Mononuclear cell (primary cell): ENCODE measurements around the gene TOR2A. TPM values are rescaled to one million over a fixed set of nuclear protein-coding genes. Genes with fewer than 3 reads are reported as not detected.

Experiments
- H3K27me3 ChIP-seq: 2 replicates; pipeline ENCODE4 v1.6.0; 2011; ENCODE audit warnings: low read length, control low read depth; ENCODE audit not compliant: insufficient read depth
- H3K4me1 ChIP-seq: 2 replicates; pipeline ENCODE4 v1.5.1; 2011; ENCODE audit warnings: mild to moderate bottlenecking, low read length, control low read depth; ENCODE audit not compliant: insufficient read depth
- H3K4me3 ChIP-seq: 2 replicates; pipeline ENCODE4 v1.5.1; 2011; ENCODE audit warnings: mild to moderate bottlenecking, low read length, moderate library complexity
- H3K9me3 ChIP-seq: 2 replicates; pipeline ENCODE4 v1.5.1; 2011; ENCODE audit warnings: low read depth, mild to moderate bottlenecking, control low read depth, low read length
- total RNA-seq: library from RNA; depleted of rRNA; stranded (reverse); fragments of >200 nt; gene quantifications from one replicate; pipeline ENCODE4 v1.2.3, GENCODE V29; 2012

The TOR2A gene
- total RNA-seq, 1 donor: 13.4 TPM

DNA sequence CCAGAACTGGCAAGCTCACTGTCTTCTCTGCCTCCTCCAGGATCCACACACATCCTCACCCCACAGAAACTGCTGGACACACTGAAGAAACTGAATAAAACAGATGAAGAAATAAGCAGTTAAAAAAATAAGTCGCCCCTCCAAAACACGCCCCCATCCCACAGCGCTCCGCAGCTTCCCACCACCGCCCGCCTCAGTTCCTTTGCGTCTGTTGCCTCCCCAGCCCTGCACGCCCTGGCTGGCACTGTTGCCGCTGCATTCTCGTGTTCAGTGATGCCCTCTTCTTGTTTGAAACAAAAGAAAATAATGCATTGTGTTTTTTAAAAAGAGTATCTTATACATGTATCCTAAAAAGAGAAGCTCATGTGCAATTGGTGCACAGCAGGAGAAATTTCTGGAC, 44.4 kb downstream of the TOR2A start:
- H3K4me1 ChIP-seq: no peaks in the 10 kb centered on the region
- no peaks in the 10 kb centered on the region for H3K9me3 ChIP-seq
- H3K27me3 ChIP-seq: no peaks in the 10 kb centered on the region
- H3K4me3 ChIP-seq: no peak overlapping the region

DNA sequence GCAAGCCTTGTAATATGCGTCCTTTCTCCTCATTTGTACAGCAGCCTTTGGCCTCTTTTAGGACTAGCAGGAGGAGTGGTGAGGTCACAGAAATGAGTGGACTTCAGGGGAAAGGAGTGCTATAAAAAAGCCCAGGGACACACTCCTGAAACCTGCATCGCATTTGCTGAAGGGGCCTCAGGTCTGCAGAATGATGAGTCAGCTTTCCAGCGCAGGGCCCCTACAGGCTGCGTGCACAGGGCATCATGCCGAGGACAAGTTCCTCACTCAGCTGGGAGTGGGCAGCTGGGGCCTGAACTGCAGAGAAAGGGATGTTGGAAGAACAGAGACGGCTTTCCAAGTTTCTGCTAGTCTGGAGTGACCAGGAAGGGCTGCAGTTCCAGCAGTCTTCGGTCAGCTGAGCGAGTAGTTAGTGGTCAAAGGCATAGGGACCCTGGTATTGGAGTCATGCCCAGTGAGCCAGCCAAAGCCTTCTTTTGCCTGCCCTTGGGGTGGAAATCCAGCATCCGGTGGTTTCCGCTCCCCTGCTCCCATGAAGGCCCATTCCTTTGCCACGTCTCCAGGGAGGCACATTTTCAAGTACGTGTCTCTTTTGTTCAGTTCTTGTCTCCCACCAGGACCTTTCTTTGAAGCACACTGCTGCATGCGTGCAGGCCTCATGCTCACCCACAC, 45.6 kb downstream of the TOR2A start:
- no peaks in the 10 kb centered on the region for H3K4me1 ChIP-seq

DNA sequence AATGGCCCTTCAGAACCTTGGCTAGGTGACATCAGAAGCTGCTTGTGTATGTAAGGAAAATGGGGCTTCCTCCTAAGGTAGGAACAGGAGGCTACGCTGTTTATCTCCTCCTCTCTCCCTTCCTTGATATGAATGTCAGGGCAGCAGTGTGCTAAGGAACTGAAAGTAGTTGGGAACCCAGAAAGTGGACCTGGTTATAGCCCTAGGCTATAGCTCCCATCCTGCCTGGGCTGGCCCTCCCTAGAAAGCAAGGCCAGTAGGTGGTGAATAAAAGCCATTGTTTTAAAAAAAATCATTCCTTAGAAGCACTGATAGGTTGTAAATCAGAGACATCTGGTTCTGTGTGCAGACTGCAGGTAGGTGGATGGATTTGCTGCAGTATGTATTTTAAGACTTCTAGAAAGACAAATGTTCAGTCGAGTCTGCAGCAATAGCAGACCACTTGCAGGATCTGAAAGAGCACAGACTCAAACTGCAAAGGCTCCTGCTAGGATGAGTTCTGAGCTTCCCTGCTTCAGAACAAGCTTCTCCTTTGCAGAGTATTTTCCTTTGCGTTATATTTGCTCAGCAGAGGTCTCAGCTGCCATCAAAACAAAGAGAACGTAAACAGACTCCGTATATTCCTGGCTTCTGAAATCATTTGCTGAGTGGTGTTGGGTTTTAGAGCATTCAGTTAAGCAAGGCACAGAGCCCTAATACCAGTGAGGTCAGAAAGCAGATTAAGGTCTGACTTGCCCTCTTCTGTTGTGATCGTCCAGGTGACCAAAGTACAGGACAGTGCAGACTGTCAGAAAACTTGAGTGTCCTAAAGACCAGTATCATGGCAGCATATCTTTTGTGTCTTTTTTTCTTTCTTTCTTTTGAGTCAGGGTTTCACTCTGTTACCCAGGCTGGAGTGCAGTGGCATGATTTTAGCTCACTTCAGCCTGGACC, 48.4 kb downstream of the TOR2A start:
- Histone ChIP-seq H3K4me1 (no peaks in the 10 kb centered on the region), H3K27me3 (no peaks in the 10 kb centered on the region), H3K4me3 (no peak overlapping the region), H3K9me3 (no peaks in the 10 kb centered on the region)

More for the DNA sequence above, 45.6 kb downstream of the TOR2A start:
- H3K4me3 ChIP-seq: no peak overlapping the region
- no peaks in the 10 kb centered on the region for H3K27me3 ChIP-seq
- no peaks in the 10 kb centered on the region for H3K9me3 ChIP-seq

DNA sequence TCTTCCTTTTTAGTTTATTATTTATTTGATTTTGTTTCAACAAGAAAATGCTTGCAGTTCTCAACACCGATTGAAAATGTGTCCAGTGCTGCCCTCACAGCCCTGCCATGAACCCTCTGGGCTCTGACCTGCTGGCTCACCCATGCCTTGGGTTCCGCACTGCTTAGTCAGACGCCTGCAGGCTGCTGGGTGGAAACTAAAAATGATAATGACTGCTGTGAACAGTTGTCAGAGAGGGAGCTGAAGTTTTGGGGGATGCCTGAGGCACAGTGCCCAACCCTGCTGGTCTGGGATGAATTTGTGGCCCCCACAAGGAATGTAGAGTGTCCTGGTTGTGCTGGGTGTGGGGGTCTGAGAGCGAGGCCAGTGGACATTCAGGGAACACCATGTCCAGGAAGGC, 50.5 kb downstream of the TOR2A start:
- Histone ChIP-seq H3K4me1 (no peaks in the 10 kb centered on the region), H3K9me3 (no peaks in the 10 kb centered on the region), H3K4me3 (no peak overlapping the region), H3K27me3 (no peaks in the 10 kb centered on the region)

DNA sequence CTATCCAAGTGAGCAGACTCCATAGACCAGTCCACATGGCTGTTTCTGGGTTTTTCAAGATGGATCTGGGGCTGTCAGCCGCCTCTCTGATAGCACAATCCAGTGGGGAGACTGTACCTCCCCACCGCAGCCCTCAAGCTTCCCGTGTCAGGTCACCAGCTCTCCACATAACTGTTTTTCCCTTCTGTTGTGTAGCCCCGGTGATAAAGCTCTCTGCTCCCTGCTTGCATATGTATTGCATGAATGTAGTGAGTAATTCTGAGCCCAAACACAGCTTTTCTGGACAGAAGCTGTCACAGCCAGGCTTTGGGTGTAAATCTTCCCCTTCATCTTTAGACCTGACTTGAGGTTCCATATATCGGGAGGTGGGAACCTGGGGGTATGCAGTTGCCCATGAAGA, 51.4 kb downstream of the TOR2A start:
- H3K9me3 ChIP-seq: no peaks in the 10 kb centered on the region
- H3K27me3 ChIP-seq: no peaks in the 10 kb centered on the region
- H3K4me1 ChIP-seq: no peaks in the 10 kb centered on the region
- H3K4me3 ChIP-seq: no peak overlapping the region

DNA sequence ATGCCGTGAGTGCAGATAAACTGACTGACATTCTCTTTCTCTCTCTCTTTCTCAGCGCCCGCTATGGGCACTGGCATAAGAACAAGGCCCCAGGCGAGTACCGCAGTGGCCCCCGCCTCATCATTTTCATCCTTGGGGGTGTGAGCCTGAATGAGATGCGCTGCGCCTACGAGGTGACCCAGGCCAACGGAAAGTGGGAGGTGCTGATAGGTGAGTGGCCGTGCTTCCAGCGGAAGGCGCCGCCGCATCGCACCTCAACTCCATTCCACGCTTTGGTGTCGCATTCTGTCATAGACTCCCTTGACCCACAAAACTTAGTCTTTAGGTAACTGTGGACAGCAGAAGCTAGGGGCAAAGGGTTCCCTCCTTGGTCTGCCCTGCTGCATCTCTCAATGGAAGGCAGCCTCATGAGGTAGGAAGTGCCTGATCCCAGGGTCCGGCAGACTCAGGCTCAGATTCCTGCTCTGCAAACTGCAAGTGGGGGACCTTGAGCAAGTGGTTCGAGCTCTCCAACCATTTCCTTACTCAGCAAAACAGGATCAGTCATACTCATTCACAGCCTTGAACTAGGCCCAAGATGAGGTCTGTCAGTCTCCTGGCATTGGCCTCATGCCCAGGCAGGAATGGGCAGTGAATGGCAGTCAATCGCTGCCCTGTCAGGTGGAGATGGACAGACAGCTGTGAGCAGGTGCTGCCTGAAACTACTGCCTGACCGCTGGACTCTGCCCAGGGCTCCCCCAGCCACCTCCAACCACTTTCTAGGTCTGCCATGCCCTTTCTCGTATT, 52.5 kb downstream of the TOR2A start:
- Histone ChIP-seq H3K4me3 (no peak overlapping the region), H3K27me3 (no peaks in the 10 kb centered on the region), H3K4me1 (no peaks in the 10 kb centered on the region), H3K9me3 (no peaks in the 10 kb centered on the region)

Other genes starting within 250 kb of the TOR2A start
- 2.0 TPM for gene STXBP1, start 123.0 kb downstream of the TOR2A start, total RNA-seq
- gene CFAP157, start 28.3 kb downstream of the TOR2A start, total RNA-seq: not detected
- 1.7 TPM for gene PTRH1, start 19.6 kb downstream of the TOR2A start, total RNA-seq
- 1.9 TPM for gene TTC16, start 19.2 kb downstream of the TOR2A start, total RNA-seq
- 12.6 TPM for gene SH2D3C, start 43.4 kb upstream of the TOR2A start, total RNA-seq
- gene CDK9, start 50.7 kb upstream of the TOR2A start, total RNA-seq: 77.8 TPM
- 44.4 TPM for gene FPGS, start 67.6 kb upstream of the TOR2A start, total RNA-seq
- gene ENG, start 119.4 kb upstream of the TOR2A start, total RNA-seq: 3.8 TPM
- 3.7 TPM for gene AK1, start 142.4 kb upstream of the TOR2A start, total RNA-seq
- 35.8 TPM for gene ST6GALNAC6, start 164.3 kb upstream of the TOR2A start, total RNA-seq
- 22.7 TPM for gene ST6GALNAC4, start 181.7 kb upstream of the TOR2A start, total RNA-seq
- 0.42 TPM for gene PIP5KL1, start 195.5 kb upstream of the TOR2A start, total RNA-seq
- 12.7 TPM for gene DPM2, start 202.6 kb upstream of the TOR2A start, total RNA-seq
- 49.1 TPM for gene EEIG1, start 245.7 kb upstream of the TOR2A start, total RNA-seq